BJ (cell line): ENCODE results near the gene SORBS1. TPM values are rescaled to one million over a fixed set of nuclear protein-coding genes. Genes with fewer than 3 reads are reported as not detected.

Source experiments
- CTCF ChIA-PET: fragments of 350-600 bp; formaldehyde crosslinking; extraction: SDS; loops from one replicate; lab custom pipeline; 2021; ENCODE audit warnings: antibody characterized with exemption, inconsistent platforms; lab: Yijun Ruan, JAX
- POLR2A ChIA-PET: fragments of 300-600 bp; sonication (Branson Sonifier 250); formaldehyde crosslinking; extraction: SDS; loops from one replicate; lab custom pipeline; 2021; ENCODE audit warnings: antibody characterized with exemption; lab: Charles Lee
- DNase-seq: peaks from one replicate; pipeline ENCODE4 v3.0.0-alpha.2; 2011; ENCODE audit warnings: low read depth
- H3K27me3 ChIP-seq: 2 replicates; pipeline ENCODE4 v1.6.0; 2011; ENCODE audit warnings: low read length; ENCODE audit not compliant: control insufficient read depth, insufficient read depth
- H3K36me3 ChIP-seq: 2 replicates; pipeline ENCODE4 v1.5.1; 2011; ENCODE audit warnings: low read length; ENCODE audit not compliant: control insufficient read depth, insufficient read depth
- H3K4me3 ChIP-seq: 2 replicates; pipeline ENCODE4 v1.5.1; 2011; ENCODE audit warnings: low read depth, mild to moderate bottlenecking, control low read depth, low read length
- polyA plus RNA-seq: library from polyadenylated mRNA; depleted of rRNA; stranded (reverse); fragments of >200 nt; gene quantifications from 2 replicates; pipeline ENCODE4 v1.2.3, GENCODE V29; 2011
- TF ChIP-seq, protein P1 (sequence below): IDR thresholded peaks from 2 replicates; pipeline ENCODE4 v1.5.1; 2011; ENCODE audit warnings: low read depth, mild to moderate bottlenecking, control low read depth, inconsistent platforms, low read length, moderate library complexity; ENCODE audit not compliant: insufficient read depth

The SORBS1 gene
- polyA plus RNA-seq, 1 experiment: 1.8 TPM

DNA sequence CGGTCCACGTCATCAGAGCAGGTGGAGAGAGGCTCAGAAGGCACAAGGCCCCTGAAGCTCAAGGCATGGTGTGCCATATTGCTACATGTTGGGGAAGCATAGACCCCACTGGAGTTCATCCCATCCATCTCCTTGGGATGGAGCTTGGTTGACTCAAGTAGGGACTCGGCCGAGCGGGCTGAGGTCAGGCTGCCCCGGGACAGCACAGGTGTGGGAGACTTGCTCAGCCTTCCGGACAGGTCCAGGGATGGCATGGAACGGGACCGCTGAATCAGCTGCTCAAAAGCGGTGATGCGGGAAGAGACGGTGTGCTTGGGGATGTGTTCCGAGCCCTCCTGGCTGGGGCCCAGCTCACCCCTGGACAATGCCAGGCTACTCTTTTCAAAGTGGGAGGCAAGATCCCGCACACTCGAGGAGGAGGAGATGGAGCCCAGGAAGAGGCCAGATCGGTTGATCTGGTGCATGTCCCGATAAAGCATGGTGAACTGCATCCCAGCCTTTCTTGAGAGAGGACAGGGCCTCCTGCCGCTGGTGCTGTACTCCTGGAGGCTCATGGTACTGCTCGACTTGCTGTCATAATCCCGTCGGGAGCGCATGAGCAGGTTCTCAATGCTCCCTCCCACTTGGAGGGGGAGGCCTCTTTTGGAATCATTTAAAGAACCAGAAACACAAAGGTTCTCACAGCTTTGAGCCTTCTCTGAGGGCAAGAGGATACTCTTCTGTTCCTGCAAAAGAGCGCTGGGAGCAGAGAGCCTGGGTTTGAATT, 204.8 kb downstream of the SORBS1 start:
- no peak for DNase-seq
- no peak overlapping the region for H3K4me3 ChIP-seq
- ChIA-PET CTCF (interaction anchor here (15.0 kb wide), 1 partner anchor 111 kb away, joined by 322 read pairs; no protein-coding TSS in a partner anchor), POLR2A (no interaction called here)
- TF ChIP-seq, protein P1, sequence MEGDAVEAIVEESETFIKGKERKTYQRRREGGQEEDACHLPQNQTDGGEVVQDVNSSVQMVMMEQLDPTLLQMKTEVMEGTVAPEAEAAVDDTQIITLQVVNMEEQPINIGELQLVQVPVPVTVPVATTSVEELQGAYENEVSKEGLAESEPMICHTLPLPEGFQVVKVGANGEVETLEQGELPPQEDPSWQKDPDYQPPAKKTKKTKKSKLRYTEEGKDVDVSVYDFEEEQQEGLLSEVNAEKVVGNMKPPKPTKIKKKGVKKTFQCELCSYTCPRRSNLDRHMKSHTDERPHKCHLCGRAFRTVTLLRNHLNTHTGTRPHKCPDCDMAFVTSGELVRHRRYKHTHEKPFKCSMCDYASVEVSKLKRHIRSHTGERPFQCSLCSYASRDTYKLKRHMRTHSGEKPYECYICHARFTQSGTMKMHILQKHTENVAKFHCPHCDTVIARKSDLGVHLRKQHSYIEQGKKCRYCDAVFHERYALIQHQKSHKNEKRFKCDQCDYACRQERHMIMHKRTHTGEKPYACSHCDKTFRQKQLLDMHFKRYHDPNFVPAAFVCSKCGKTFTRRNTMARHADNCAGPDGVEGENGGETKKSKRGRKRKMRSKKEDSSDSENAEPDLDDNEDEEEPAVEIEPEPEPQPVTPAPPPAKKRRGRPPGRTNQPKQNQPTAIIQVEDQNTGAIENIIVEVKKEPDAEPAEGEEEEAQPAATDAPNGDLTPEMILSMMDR: no peak
- H3K27me3 ChIP-seq: peaks cover 3% of the 10 kb centered on the region
- no peaks in the 10 kb centered on the region for H3K36me3 ChIP-seq

DNA sequence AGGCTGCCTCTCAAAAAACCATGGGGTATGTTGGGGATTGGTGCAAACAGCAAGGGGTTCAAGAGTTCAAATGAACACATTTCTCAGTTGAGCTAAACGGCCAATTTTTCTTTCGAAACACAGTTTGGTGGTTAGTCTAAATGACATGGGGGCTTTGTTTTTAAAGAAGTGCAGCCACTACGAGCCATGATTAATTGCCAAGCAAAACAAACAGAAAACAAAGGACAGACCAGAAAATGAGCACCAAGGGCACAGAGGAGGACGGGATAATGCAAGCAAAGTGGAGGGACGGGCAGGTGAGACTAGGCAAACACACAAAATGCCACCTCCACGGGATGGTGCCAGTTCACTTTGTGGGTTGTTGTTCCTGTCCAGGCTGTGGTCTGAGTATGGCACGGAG, 205.9 kb downstream of the SORBS1 start:
- DNase-seq: no peak
- ChIA-PET POLR2A (no interaction called here), CTCF (interaction anchor here (1.3 to 15.0 kb wide), 4 partner anchors 8 to 110 kb away, joined by 4 to 322 read pairs (median 12); no protein-coding TSS in a partner anchor)
- TF ChIP-seq, protein P1: no peak
- Histone ChIP-seq H3K27me3 (peaks cover 3% of the 10 kb centered on the region), H3K4me3 (no peak overlapping the region), H3K36me3 (no peaks in the 10 kb centered on the region)

DNA sequence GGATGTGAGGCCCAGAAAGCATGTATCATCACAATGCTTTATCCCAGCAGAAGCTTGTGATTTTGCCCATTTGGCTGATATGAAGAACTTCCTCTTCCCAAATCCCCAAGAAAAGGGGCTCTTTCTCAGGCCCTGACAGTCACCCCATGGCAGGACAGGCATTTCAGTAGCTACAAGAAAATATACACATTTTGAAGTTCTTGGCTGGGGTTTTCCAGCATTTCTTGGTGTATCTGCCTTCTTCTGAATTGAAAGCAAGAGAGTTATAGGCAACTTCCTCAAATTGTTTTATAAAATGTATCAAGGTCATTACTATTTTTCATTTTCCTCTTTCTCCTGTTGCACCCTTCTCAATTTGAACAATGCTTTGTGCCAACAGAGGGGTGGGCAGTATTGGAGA, 207.1 kb downstream of the SORBS1 start:
- H3K27me3 ChIP-seq: peaks cover 3% of the 10 kb centered on the region
- H3K36me3 ChIP-seq: no peaks in the 10 kb centered on the region
- CTCF ChIA-PET: interaction anchor here (0.8 to 15.0 kb wide), 3 partner anchors 9 to 109 kb away, joined by 3 to 322 read pairs (median 21); no protein-coding TSS in a partner anchor
- POLR2A ChIA-PET: no interaction called here
- TF ChIP-seq, protein P1: no peak
- no peak for DNase-seq
- no peak overlapping the region for H3K4me3 ChIP-seq

DNA sequence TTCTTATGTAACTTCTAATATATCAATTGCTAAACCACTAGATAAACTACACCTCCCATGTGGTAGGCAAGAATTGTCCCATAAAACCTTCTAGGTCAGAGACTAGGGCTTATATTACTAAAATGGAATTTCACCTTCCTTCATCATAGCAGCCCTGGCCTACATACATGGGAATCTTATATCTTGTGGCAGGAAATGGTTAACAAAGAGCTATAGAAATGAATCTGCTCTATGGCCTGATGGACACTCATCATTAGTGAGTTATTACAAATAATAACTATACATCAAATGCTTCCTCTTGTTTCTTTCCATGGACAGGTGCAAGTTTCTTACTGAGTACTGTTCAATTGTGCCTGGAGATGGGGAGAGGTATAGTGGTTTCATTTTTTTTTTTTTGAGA, 208.0 kb downstream of the SORBS1 start:
- DNase-seq: no peak
- Histone ChIP-seq H3K27me3 (peaks cover 3% of the 10 kb centered on the region), H3K36me3 (no peaks in the 10 kb centered on the region), H3K4me3 (no peak overlapping the region)
- ChIA-PET CTCF (interaction anchor here (3.9 to 15.0 kb wide), 2 partner anchors 10 to 108 kb away, joined by 21 to 322 read pairs; no protein-coding TSS in a partner anchor), POLR2A (no interaction called here)
- TF ChIP-seq, protein P1: no peak

DNA sequence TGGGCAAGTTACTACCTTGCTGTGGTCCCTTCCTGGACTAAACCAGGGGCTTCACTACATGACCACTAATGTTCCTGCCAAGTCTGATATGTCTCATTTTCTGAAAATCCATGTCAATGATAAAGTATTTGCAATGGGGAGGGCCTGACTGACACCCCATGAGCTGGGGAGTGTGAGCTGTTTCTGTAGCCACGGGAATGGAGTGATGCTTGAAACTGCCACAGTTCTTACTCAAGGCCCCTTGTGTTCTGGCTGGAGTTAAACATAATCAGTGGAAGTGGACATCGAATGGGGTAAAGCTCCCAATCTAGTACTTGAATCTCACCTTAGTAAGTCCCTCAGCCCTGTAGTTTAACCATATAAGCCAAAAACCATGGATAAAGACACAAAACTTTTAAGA, 208.5 kb downstream of the SORBS1 start:
- TF ChIP-seq, protein P1: no peak
- POLR2A ChIA-PET: no interaction called here
- no peak for DNase-seq
- Histone ChIP-seq H3K36me3 (no peaks in the 10 kb centered on the region), H3K4me3 (no peak overlapping the region), H3K27me3 (peaks cover 3% of the 10 kb centered on the region)
- CTCF ChIA-PET: interaction anchor here (3.9 to 15.0 kb wide), 2 partner anchors 11 to 108 kb away, joined by 21 to 322 read pairs; no protein-coding TSS in a partner anchor
